Activated CD4-positive, alpha-beta T cell treated with anti-CD3 and anti-CD28 coated beads, Interleukin-2, amount 50 U/mL, for 48 hours (primary cell): ENCODE measurements around the gene PACSIN1.
"Not testable (repeated sequence)": the region's sequence is repeated elsewhere in the genome, so short reads cannot be mapped to it uniquely, and the experiment has no call there.

ENCODE experiments used
- DNase-seq, 2 experiments: peaks; one replicate each; pipeline ENCODE4 v3.0.0-alpha.2; 2020

The PACSIN1 gene

GRCh38 chr6:34485321-34486060 lies 19.6 kb downstream of the PACSIN1 start:
- no peak for DNase-seq

DNA sequence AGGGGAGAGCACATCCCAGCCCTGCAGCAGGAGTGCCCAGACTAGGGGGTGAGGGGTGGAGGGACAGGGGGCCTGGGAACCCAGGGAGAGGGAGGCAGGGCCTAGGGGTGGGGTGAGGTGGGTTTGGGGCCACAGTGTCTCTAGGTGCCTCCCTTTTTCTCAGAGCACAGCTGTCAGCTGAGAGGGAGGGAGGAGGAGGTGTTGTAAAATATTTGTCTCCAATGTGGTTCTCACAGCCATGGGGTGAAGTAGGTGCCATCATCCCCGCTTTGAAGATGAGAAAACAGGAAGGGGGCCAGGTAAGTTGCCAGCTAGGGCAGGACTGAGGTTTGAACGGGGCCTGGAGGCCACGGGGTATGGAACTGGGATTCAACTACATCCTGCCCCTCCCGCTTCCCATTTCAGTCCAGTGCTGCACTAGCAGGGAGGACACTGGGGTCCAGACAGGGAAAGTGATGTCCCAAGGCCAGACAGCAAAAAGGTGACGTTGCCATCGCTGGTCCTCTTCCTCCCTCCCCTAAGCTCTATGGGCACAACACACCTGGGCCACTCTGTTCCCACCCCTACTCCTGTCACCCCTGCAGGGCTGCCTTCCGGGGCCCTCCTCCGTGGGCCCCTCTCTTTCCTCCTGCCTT lies 20.3 kb downstream of the PACSIN1 start:
- DNase-seq: no peak

- not testable (repeated sequence) for DNase-seq
Measured at GRCh38 chr6:34486886-34487285, 21.0 kb downstream of the PACSIN1 start.

DNA sequence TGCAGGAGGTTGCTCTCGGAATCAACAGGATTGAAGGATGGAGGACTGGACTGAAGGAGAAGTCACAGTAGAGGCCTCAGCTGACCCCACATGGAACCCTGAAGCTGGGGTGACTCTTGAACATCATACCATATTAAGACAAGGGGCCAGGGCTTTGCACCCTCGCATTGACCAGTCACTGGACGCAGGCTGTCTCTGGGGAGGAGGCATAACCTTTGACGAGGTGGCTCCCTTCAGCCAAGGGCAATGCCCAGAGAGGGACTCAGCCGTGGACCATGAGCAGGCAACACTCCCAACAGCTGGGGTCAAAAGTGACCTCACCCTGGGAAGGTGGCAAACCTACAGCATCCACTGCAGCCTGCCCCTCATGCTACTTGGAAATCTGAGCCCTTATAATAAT lies 21.7 kb downstream of the PACSIN1 start:
- DNase-seq: no peak

DNA sequence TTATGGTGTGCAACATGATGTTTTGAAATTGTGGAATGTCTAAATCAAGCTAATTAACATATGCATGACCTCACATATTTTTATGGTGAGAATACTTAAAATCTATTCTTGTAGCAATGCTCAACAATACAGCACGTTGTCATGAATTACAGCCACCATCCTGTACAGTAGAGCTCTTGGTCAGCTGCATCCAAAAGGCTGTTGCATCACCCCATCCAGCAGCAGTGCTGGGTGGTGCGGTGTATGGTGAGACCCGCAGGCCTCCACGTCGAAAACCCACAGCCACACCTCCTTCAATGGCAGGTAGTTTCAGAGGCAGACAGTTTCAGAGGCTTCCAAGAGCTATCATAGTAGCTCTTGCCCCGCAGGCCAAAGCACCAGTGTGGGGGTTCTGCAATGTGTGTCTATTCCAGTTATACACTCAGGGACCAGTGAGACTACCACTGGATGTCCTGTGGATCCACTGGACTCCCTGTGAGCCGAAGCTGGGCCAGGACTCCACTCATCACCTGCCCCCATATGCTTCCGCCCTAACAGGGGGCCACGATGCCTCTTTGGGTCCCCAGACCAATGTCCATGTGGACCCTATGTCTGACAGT lies 23.4 kb downstream of the PACSIN1 start:
- no peak for DNase-seq

GRCh38 chr6:34490390-34491090 lies 24.7 kb downstream of the PACSIN1 start:
- DNase-seq: no peak

GRCh38 chr6:34491091-34491430 lies 25.2 kb downstream of the PACSIN1 start:
- DNase-seq: no peak

- no peak for DNase-seq
Measured at GRCh38 chr6:34493344-34493743, 27.5 kb downstream of the PACSIN1 start.

DNA sequence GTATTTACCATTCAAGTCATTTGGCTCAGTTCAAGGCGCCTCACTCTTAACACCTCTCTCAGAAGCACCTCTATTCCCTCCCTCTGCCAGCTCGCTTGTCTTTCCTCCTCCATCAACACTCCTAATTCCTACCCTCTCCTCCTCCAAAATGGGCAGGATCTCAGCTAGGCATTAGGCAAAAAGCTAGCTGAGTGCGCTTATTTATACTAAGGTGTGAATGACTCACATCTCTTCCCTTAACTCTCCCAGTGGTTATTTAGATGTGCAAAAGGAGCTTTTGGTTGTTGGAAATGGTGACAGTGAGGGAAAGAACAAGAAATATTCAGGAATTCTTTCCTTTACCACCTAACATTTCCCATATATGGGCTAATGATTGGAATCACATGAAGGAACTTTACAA lies 29.1 kb downstream of the PACSIN1 start:
- DNase-seq: no peak

GRCh38 chr6:34496103-34496685 lies 30.3 kb downstream of the PACSIN1 start:
- DNase-seq: no peak

- no peak for DNase-seq
Measured at GRCh38 chr6:34497411-34497810, 31.5 kb downstream of the PACSIN1 start.

DNA sequence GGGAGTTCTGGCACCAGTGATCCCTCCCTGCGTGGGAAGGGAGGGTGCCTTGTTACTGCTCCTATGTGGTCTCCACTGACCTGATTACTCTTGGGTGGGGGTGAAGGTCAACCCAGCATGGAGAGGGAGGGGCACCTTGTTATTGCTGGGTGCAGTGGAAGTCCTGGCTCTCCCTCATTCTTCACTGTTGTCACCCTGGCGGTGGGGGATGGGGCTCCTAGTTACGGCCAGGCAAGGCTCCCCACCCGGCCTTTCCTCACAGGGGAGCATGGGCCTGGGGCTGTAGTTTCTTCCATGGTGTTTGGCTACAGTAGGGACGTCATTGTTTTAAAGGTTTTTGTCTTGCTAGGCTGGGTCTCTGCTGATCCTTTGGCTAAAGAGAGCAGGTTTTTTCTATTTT lies 40.8 kb downstream of the PACSIN1 start:
- no peak for DNase-seq

DNA sequence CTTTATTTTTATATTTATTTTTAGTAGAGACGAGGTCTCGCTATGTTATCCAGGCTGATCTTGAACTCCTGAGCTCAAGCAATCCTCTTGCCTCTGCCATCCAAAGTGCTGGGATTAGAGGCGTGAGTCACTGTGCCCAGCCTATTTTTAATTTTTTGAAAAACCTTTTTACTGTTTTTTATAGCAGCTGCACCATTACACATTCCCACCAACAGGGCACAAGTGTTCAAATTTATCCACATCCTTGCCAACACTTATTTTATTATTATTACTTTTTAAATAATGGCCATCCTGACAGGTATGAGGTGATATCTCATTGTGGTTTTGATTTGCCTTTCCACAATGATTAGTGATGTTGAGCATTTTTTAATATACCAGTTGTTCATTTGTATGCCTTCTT lies 42.5 kb downstream of the PACSIN1 start:
- DNase-seq: no peak

GRCh38 chr6:34509782-34510181 lies 43.9 kb downstream of the PACSIN1 start:
- DNase-seq: no peak

- no peak for DNase-seq
Measured at GRCh38 chr6:34510299-34510698, 44.4 kb downstream of the PACSIN1 start.

DNA sequence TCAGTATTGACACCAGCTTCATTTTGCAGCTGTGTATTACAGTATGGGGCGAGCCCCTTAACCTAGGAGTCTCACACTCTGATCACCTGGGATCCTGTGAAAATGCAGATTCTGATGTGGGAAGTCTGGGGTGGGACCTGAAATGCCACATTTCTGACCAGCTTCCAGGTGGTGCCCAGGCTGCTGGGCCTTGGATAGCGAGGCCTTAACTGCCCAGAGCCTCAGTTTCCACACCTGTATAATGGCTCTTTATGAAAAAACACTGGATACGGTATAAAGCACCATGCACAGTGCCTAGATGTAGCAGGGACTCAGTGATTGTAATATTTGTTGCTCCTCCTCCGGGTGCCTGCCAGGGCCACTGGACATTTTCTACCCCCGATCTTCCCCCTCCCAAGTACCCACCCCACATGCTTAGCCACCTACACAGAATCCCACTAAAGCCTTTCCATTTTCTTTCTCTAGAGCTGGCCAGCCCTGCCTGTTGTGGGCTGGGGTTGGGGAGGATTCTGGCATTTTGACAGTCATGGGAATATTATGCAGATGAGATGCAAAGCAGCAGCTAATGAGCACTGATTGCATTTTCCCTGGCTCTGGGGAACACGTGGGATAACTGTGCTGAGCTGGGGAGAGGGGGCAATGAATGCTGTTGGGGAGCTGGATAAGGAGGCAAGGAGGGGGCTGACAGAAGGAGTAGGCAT lies 45.5 kb downstream of the PACSIN1 start:
- no peak for DNase-seq

DNA sequence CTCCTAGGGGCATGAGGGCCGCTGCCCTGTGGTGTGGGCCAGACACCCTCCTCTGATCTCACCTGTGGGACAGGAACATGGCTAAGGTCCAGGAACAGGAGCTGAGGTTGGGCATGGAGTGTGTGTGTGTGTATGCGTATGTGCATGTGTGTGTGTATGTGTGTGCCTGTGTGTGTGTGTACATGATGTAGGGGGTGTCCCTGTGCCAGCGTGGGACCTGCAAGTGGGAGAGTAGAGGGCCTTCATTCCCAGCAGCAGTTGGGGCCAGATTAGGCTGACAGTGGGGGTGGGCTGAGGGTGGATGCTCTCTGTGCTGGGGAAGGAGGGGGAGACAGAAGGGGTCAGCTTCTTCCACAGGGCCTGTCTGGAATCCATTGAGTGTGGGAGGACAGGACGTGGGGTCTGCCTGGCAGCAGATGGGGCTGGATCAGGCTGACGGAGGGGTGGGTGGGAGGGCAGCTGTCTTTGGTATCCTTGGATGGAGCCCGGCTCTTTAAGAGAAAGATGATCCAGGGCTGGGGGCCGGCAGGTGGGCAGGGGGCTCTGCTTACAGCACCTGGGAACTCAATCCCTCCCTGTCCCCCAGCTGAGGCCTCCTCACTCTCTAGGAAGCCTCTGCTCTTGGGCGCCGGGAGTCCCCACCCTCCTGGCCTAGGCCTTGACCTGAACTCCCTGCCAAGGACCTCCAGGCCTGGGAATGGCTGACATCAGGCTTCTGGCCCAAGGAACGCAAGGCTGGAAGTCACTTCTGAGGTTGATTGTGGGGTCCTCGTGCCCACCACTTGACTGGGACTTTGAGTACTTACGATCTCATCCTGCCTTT lies 46.2 kb downstream of the PACSIN1 start:
- no peak for DNase-seq

GRCh38 chr6:34512738-34513115 lies 46.9 kb downstream of the PACSIN1 start:
- no peak for DNase-seq

GRCh38 chr6:34513646-34514045 lies 47.8 kb downstream of the PACSIN1 start:
- no peak for DNase-seq

DNA sequence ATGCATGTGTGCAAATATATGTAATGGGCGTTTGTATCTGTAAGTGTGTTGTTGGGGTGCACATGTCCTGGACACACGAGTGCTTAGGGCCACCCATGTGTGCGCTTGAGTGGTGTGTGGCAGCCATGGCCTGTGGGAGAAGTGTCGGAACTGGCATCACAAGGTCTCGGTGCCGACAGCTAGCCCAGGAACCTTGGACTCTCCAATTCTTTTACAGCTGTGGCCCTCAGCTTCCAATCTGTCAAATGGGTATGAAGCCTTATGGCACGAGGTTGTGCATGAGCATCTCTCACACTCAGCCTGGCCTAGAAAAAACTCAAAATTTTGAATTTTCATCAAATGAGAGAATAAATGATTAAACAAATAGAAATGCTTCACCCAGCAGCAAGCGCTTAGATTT lies 48.2 kb downstream of the PACSIN1 start:
- no peak for DNase-seq

DNA sequence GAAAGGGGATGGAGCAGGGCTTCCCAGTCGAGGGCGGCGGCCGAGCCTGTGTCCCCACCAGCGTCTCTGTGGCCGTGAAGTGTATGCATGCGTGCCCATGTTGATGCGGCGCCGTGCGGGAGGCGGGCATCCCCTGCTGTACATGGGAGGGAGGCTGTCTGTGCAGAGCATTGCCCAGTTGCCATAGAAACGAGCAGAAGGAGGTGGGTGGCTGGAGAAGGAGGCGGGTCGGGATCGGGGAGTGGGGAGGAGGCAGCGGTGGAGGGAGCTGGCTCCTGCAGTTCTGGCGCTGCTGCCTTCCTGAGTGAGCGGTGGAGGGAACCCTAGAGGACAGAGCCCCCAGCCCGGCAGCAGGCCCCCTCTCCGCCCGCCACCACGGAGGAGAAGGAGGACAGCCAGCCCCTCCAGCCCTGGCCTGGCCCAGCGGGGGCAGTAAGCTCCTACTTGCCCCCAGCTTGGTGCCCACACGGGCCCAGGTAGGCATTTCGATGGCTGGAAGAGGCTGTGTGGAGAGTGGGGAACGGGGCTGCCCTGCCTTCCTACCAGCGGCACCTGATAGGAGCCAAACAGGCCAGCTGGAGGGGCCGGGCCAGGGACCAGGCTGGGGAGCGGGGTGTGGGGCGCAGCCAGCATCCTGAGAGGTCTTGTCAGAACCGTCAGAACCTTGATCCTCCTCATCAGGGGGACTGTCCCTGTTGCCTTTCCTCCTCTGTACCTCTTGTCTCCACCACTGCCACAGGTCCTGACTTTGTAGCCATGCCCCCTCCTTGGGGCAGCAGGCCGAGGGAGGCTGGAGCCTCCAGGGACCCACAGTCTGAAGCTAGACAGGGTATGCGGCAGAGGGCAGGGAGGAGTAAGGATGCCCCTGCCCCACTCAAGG lies 49.0 kb downstream of the PACSIN1 start:
- peak; percentile 21 to 22 for DNase-seq
